GM21737 (cell line): ENCODE measurements around the gene NBPF1.
"Not testable (repeated sequence)": the region's sequence is repeated elsewhere in the genome, so short reads cannot be mapped to it uniquely, and the experiment has no call there.

Source experiments
- ATAC-seq: cut with Tn5 transposase; IDR thresholded peaks from one replicate; pipeline ENCODE4 v1.9.1; 2021; ENCODE audit warnings: mild to moderate bottlenecking, moderate library complexity; ENCODE audit not compliant: unreplicated experiment

NBPF1 gene

DNA sequence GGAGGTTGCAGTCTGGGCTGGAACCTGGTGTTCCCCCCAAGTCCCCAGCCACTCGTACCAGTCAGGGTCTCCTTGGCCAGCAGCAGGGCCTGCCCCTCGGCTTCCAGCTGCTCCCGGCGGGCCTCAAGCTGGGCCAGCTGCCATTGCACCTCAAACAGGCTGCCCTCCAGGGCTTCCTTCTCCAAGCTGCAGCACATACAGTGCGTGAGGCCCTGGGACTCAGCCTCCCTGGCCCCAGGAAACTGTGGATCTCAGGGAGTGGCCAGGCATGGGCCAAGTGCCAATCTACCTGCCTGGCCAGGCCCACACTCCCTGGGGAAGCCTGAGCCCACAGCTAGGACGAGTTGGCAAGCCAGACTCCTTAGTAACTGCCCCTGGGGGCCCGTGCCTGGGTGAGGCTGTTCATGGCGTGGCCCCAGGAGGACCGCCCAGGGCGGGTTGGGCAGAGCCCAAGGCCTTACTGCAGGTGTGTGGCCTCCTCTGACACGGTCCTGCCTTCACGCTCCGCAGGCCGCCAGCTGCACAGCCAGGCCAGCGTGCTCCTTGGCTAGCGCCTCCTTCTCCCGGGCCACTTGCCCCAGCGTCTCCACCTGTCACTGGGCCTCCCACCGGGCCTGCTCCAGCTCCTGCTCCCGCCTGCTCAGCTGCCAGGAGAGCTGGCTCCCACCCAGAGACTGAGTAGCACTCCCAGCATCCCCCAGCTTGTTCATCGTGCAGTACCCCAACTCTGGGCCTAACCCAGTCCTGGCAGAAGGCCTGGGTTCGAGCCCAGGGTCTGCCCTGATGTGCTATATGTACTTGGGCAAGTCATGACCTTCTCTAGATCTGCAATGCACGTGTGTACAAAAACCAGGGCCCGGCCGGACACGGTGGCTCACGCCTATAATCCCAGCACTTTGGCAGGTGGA, 10.7 kb upstream of the NBPF1 start:
- not testable (repeated sequence) for ATAC-seq

DNA sequence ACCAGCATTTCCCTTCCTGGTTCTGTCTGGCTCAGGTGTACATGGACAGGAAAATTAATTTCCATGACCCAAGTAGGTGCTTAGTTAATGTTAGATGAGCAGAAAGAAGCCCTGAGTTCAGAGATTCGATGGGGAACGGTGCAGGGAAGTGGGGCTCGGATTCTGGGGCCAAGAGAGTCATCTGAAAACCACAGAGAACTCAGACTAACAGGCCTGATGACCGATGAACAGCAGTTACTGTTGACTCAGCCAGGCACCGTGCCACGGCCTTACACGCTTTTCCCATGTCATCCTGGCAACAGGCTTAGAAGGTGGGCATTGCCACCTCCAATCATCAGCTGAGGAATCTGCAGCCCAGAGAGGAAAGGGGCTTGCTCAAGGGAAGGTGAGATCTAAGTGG, 10.0 kb upstream of the NBPF1 start:
- not testable (repeated sequence) for ATAC-seq

DNA sequence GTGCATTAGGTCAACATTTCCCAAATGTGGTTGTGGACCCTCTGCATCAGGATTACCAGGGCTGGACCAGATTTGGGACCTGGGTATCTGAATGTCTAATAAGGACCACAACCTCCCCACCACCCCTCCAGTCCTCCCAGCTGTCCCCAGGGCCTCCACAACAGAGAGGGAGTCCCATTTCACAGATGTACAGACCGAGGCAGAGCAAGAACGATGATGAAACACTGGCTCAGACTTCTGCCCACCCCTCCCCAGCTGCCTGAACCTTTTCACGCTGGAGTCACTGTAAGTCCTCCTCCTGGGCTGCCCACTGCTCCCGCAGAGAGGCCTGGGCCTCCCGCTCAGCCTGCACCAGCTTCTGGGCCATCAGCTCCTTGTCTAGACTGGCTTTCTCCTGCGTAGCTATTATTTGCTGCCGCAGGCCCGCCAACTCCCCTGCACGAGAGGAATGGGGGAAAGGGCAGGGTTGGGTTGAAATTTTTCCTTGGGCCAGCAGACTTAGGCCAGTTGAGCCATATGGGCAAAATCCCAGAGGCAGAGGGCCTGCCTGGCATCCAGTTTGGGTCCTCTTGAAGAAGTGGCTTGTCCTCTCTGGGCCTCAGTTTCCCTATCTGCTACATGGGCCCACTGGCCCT, 8.4 kb upstream of the NBPF1 start:
- ATAC-seq = not testable (repeated sequence)

DNA sequence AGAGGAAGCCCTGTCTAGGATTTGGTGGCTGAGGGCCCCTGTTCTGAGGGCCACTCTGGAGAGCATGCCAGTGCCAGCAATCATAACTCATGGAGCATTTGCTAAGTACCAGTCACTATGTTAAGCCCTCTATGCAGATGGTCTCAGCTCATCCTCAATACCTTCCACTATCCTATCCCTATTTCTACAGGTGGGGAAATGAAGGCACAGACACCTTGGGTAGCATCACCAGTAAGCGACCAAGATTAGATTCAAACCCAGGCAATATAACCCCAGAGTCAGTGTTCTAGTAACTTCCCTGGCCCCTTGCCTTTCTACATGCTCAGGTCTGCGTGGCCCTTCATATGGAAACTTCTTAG, 7.9 kb upstream of the NBPF1 start:
- no peak for ATAC-seq

DNA sequence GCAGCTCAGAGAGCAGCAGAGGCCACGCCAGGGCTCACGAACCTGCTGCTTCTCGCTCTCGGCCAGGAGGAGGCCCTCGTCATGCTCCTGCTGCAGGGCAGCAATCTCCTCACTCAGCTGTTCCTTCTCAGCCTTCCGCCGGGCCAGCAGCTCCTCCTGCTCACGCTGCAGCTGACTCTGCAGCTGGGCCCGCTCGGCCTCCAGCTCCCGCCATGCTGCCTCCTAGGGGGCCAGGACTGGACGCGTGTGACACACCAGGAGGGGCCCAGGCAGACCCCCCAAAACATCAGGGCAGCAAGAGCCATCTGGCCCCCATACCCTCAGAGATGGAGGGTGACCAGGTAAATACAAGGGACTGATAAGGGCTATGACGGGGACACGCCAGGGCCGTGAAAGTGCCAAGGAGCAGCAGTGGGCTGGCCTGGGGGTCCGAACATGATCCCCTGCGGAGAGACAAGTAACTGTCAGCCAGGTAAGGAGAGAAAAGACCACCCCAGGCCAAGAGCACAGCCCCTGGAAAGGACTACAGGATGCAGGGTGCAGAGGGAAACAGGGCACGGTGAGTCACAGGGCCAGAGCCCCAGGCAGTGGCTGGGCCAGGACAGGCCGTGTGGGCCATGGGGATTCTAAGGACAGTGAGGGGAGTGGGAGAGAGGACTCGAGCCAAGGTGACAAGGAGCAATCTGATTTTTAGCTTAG, 6.6 kb upstream of the NBPF1 start:
- not testable (repeated sequence) for ATAC-seq

DNA sequence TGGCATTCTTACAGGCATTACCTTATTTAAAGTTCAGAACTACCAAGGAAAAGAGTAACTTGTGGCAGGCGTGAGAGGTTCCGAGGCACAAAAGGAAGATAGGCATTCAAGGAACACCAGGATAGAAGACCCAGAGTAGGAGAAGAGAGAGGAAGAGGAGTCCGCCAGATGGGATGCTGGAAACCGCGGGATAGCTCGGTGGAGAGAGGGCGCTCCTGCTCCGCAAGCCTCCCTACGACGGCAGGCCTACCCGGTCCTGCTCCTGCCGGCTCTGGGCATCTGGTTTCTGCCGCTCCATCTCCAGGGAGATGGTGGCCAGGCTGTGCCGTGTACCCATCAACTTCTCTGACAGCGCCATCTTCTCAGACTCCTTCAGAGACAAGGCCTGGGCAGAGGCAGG, 5.4 kb upstream of the NBPF1 start:
- no peak for ATAC-seq

DNA sequence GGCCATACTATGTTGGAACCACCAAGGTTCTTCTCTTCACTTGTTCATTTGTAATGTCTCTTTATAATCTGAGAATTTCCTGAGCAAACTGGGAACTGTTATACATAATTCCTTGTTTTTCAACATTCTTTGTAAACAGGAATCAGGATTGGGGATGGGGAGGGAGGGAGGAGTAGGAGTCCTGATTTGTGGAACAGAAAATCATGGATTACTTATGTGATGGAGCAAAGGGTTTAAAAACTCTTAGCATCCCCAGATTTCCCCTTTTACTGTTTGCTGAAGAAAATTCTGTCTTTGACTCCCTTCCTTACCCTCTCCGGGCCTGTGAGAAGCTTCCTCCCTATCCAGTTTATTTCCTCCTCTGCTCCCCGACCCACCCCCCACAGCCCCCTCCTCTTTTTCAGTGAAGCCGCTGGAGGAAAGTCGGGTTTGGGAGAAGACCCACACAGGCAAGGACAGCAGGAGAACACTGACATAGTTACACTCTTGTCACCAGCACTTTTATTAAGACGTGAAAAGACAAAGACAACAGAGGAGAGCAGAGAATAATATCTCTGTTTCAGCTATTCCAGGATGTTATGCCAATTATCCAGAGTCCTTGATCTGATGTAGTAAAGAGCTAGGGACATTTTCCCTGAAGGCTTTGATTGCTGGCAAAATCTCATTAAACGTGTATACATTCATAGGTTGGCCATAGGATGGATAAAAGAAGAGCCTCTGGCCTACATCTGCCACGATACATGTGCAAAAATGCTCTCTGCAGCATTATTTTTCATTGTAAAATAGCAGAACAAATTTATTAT, 4.6 kb upstream of the NBPF1 start:
- ATAC-seq = no peak

DNA sequence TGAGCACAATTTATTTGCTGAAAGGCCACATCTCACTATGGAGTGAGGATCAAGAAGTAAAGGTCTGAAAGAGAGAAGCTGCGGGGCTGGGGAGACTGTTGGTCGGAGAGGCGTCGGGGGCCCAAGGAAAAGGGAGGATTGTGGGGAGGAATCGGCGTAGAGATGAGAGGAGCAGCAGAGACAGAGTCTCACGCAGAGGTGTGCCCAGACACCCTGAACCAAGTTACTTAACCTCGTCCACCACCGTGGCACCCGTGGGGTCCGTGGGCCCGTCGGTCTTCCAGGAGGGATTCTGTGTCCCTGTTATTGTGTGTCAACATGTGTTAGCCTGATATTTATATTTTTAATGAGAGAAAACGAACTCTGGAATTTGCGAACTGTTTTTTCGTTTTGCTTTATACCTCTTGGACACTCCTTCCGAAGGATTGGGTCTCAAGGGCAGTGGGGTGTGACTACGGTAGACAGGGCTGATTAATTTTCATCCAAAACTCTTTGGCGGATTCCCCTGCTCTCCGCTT, 3.8 kb upstream of the NBPF1 start:
- no peak for ATAC-seq

DNA sequence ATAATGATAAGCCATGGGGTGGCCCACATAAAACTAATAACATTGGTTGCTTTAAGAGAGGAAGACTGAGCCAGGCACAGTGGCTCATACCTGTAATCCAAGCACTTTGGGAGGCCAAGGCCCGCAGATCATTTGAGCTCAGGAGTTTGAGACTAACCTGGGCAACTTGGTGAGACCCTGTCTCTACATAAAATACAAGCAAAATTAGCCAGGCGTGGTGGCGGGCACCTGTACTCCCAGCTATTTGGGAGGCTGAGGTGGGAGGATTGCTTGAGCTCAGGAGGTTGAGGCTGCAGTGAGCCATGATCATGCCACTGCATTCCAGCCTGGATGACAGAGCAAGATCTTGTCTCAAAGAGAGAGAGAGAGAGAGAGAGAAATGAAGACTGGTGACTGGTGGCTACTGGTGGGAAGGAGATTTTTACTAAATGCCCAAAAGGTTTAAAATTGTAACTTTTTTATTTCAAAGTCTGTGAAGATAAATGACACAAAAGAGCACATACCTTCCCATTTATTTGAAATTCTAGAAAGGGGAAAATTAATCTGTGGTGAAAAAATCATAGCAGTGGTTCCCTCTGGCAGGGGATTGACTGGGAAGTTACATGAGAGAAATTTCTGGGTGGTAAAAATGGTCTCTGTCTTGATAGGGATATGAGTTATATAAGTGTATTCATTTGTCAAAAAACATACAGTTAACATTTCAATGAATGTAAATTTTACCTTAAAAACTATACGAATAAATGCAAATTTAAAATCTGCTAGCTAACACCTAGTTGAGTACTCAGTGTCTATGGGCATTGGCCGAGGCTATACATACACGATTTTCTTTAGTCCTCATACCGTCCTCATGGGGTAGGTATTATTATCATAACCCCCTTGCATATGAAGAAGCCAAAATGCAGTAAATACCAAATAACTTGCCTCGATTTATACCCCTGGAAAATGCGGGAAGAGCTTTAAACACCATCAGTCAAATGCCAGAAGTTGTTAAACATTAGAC, 2.2 kb upstream of the NBPF1 start:
- no peak for ATAC-seq

DNA sequence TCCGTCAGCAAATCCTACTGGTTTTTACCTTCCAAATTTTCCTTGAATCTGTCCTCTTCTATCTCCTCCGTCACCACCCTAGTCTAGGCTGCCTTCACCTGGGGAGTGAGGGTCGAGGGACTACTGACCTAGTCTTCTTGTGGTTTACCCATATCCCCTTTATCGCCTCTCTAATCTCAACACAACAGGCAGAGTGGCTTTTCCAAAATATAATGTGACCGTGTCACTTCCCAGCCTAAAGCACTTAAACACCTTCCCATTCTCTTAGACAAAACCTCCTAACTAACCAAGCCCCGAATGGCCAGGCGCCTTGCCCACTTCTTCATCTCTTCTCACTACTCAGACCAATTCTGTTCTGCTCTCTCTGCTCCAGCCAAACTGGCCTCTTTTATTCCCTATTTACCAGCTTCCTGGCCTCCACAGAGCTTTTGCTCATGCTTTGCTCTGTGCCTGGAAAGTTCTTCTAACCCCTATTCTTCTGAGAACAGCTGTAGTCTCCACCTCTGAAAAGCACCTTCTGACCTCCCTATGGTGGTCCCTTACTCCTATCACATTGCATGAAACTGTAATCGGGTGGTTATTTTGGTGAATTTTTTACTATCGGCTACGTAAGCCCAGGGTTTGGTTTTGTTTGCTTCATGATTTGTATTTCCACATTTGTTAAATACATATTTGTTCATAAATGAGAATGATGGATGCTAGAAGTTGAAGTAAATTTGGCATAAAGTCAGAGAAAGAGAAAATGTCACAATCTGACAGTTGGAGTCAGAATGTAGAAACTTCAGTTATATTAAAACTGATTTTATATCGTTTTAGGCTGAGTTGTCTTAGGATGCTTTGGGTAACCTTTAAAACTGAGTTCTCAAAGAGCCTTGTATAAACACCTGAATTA, 1.2 kb upstream of the NBPF1 start:
- ATAC-seq = no peak

DNA sequence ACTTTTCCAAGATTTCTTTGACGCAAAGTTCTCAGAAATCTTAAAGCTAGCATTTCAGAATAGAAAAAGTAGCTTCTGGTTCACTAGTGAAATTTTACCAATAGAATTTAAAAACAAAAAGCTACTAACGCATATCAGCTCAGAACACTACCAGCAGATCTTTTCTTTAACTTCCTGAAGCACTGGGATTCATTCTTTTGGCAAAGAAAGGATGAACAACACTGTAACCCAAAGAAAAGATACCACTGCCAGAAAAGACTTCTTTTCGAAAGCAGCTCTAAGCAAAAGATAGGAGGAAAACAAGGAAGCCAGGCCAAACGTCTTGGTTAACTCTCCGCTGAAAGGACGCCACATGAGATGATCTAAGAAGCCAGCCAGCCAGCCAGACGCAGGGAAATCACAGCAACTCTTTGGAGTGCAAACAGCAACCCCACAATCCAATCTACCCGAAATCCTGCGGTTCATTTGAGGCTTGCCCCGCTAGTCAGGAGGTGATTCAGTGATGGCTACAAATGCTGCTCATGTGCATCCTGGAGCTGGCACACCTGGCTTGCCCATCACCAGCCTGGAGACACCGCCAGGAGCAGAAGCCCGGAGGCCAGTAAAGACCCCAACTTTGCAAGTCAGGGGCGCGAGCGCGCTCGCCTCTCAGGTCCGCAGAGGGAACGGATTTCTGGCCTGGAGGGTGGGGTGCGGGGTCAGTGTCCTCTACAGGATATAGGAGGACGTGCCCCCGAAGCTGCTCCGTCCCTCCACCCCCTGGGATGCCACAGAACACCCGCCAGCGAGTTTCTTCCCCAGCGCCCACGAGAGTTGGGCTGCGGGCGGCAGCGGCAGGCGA, 812 bp downstream of the NBPF1 start:
- ATAC-seq = no peak

DNA sequence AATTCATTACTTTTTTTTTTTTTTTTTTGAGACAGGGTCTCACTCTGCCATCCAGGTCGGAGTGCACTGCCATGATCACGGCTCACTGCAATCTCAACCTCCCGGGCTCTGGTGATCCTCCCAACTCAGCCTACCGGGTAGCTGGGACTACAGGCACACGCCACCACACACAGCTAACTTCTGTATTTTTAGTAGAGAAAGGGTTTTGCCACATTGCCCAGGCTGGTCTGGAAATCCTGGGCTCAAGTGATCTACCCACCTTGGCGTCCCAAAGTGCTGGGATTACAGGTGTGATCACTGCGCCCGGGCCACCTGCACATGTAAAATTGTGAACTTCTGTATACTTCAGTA, 1.4 kb downstream of the NBPF1 start:
- not testable (repeated sequence) for ATAC-seq

DNA sequence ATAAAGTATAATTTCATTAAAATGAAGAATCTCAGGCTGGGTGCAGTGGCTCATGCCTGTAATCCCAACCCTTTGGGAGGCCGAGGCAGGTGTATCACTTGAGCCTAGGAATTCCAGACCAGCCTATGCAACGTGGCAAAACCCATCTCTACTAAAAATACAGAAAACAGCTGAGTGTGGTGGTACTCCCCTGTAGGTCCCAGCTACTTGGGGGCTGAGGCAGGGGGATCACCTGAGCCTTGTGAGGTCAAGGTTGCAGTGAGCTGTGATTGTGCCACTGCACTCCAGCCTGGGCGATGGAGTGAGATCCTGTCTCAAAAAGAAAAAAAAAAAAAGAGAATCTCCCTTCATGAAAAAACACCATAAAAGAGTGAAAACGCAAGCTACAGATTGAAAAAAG, 2.2 kb downstream of the NBPF1 start:
- ATAC-seq = not testable (repeated sequence)

DNA sequence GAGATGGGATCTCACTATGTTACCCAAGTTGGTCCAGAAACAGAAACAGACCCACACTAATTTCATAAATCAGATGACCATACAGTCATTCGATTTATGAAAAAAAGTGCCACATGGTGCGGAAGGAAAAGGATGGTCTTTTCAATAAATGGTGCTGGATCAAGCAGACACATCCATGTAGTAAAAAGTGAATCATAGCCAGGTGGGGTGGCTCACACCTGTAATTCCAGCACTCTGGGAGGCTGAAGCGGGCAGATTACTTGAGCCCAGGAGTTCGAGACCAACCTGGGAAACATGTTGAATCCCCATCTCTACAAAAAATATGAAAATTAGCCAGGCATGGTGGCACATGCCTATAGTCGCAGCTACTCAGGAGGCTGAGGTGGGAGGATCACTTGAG, 2.8 kb downstream of the NBPF1 start:
- not testable (repeated sequence) for ATAC-seq

DNA sequence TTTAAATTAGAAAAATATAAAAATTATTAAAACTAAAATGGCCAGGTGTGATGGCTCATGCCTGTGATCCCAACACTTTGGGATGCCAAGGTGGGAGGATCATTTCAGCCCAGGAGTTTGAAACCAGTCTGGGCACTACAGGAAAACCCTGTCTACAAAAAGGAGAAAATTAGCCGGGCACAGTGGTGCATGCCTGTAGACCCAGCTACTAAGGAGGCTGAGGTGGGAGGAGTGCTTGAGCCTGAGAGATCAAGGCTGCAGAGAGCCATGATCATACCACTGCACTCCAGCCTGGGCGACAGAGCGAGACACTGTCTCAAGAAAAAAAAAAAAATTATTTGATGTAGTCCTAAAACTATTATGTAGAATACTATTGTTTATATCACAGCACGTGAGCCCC, 3.6 kb downstream of the NBPF1 start:
- ATAC-seq = not testable (repeated sequence)

DNA sequence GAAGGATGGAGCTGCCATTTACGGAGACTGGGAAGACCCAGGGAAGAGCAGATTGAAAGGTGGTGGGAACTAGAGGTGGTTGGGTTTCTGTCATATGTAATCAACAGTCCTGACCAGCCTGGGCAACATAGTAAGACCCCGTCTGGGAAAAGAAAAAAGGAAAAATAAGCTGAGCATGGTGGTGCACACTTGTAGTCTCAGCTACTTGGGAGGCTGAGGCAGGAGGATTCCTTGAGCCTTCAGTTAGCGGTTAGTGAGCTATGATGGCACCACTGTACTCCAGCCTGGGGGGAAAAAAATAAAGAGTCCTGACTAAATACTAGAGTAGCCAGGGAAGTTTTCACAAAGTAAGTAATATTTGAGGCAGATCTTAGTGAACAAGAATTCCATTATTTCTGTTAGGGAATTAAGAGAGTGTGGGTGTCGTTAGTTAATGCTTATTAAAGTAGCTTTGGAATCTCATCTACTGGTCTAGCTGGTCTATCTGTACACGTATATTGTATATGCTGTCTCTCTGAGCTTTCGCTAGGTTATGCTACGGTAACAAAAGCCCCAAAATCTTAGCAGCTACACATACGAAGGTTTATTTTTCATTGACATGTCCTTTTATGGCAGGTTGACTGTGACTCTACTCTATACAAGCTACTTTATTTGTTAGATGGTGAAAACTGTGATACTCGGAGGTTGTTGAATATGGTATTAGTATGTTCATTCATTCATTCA, 4.4 kb downstream of the NBPF1 start:
- no peak for ATAC-seq
